GM18861 (cell line): ENCODE measurements around the gene ADH4.
"Not testable (repeated sequence)": the region's sequence is repeated elsewhere in the genome, so short reads cannot be mapped to it uniquely, and the experiment has no call there.

ENCODE experiments used
- ATAC-seq: cut with Tn5 transposase; IDR thresholded peaks from one replicate; pipeline ENCODE4 v1.9.1; 2021; ENCODE audit not compliant: unreplicated experiment

The ADH4 gene

GRCh38 chr4:99135541-99136162, 8.4 kb downstream of the ADH4 start:
- no peak for ATAC-seq

- ATAC-seq, result no peak
Observed at GRCh38 chr4:99134586-99134985, 9.5 kb downstream of the ADH4 start.

DNA sequence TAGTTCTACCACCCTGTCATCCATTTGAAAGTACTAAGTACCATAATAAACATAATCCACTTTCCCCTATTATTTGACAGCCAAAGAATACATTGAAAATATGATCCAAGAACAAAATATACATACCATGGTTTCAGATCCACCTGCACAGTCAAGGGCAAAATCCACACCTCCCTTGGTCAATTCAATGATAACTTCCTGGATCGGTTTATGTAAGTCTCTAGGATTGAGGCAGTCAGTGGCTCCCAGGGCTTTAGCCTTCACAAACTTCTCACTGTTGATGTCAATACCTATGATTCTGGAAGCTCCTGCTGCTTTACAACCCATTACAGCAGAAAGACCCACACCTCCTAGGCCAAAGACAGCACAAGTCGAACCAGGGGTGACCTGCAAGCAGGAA, 12.7 kb downstream of the ADH4 start:
- no peak for ATAC-seq

DNA sequence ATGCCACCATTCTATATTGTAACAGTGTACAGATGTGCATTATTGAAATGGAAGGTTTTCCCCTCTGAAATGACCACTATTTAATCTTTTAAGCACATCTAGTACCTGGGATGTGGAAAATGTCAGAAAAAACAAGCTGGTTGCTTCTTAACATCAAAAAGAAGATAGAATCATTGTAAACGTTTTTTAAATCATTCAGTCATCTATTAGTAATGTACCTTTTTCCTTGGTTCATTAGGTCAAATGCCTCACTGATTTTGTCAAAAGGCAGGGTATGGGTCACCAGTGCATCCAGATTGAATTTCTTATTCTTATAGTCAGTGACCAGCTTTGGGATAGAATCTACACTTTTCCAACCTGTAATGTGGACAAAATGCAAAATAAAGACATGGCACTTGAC, 17.7 kb downstream of the ADH4 start:
- ATAC-seq, result no peak

DNA sequence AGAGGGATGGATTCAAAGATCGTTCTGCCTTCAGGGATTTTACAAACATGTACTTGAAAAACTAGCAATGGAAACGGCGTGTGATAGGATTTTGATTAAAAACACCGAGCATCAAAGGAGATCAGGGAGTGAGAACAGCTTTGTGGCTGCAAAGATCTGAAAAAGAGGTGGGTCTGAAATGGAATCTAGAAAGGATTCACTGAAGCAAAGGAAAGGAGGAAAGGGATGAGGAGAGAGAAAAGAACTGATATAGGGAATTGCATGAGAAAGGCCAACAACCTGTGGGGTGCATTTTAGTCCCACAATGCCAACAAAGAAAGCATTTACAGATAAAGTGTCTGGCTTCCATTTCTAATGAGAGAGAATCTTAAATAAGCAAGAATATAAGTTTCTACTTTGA, 23.1 kb downstream of the ADH4 start:
- no peak for ATAC-seq

DNA sequence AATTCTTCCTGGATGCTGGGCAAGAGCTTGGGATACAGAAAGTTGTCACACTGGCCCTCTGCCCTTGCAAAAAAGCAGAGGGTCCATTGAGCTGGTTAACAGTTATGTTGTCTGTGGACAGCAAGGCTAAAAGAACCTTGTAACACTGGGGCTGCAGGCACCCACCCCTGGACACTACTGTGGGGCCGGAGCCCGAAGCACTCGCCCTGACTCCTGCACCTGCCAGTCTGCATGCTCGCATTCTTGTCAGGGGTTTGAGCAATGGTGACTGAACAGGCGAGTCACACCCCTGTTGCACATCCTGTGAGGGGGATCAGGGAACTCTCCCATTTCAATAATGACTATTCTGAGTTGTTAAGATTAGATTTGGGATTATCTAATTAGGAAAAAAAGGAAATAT, 23.6 kb downstream of the ADH4 start:
- ATAC-seq, result no peak

GRCh38 chr4:99117876-99118693, 26.0 kb downstream of the ADH4 start:
- no peak for ATAC-seq

GRCh38 chr4:99117122-99117841, 26.8 kb downstream of the ADH4 start:
- ATAC-seq, result not testable (repeated sequence)

DNA sequence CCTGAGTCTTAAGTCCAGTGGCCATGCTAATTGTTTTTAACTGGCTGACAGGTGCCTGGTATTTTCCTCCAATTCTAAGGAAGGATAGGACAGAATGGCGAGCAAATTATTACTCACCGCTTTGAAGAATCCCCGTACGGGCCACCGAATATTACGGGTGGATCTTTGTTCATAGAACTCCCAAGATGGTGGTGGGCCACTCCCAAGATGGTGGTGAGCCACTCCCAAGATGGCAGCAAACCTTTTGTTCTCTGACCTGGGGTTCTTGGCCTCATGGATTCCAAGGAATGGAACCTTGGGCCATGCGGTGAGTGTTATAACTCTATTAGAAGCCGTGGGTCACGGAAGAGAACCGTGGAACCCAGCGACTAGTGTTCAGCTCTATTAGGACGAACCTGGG, 34.8 kb downstream of the ADH4 start:
- ATAC-seq, result not testable (repeated sequence)

GRCh38 chr4:99104153-99104552, 39.9 kb downstream of the ADH4 start:
- no peak for ATAC-seq

- no peak for ATAC-seq
Observed at GRCh38 chr4:99103166-99103565, 40.9 kb downstream of the ADH4 start.

DNA sequence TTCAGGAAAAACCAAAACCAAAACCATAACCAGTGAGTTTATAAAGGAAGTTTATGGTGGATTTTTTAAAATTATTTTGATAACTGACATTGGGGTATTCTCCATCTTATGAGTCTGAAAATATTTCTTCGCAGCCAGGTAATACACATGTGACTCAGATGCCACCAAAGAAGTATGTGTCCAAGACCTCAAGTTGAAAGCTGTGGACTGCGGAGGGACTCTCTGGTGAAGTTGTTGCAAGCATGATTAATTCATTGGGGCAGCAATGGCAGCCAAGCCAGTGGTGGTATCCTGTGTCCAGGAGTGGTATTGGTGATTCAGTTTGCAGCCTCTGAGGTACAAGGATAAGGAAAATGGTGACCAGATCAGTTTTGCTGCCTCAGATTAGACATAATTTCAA, 41.5 kb downstream of the ADH4 start:
- ATAC-seq, result no peak

DNA sequence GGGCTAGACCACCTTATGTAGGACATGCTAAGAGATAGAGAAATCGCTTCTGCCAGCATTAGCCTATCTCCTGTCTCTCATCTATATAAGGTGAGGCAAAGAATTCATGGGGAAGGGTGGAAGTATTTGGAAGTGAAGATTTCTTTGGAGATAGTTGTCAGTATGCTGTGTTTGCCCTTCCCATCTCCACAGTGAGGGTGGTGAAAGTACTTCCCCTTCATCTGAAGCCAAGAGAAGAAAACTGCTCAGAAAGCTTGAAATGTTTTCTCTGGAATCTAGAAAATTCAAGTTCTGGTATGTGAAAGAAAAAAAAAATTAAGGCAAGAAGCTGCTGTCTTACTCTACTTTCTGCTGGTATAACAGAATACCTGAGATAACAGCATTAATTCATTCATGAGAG, 43.2 kb downstream of the ADH4 start:
- ATAC-seq, result no peak

DNA sequence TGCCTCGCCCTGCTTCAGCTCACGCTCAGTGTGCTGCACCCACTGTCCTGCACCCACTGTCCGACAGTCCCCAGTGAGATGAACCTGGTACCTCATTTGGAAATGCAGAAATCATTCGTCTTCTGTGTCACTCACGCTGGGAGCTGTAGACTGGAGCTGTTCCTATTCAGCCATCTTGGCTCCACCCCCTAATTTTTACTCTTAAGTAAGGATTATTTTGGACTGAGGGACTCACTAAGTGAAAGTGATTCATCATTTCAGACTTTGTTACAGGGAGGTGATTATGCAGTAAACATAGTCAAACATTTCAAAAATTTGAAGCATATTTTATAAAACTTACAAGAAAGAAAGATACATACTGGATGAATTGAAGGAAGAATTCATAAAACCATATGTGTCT, 44.3 kb downstream of the ADH4 start:
- ATAC-seq, result not testable (repeated sequence)

GRCh38 chr4:99099311-99099710, 44.8 kb downstream of the ADH4 start:
- ATAC-seq, result no peak

DNA sequence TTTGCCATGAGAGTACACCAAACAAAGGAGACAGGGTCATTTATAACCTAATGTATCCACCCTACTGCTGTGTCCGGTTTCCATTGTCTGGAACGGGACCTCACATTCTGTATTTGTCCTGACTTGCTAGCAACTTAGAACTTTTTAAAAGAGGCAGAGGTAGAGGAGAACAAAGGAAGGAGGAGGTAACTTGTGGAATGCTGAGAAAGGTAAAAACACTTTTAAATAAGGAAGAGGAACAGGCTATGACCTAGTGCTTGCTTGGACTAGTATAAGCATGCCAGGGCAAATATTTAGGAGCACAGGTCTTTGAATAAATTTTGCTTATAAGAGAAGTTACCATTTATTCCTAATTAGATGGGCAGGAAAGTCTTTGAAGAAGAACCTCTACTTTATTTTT, 52.3 kb downstream of the ADH4 start:
- not testable (repeated sequence) for ATAC-seq

GRCh38 chr4:99091216-99091575, 52.9 kb downstream of the ADH4 start:
- ATAC-seq, result no peak

- ATAC-seq, result no peak
Observed at GRCh38 chr4:99090481-99091215, 53.4 kb downstream of the ADH4 start.

DNA sequence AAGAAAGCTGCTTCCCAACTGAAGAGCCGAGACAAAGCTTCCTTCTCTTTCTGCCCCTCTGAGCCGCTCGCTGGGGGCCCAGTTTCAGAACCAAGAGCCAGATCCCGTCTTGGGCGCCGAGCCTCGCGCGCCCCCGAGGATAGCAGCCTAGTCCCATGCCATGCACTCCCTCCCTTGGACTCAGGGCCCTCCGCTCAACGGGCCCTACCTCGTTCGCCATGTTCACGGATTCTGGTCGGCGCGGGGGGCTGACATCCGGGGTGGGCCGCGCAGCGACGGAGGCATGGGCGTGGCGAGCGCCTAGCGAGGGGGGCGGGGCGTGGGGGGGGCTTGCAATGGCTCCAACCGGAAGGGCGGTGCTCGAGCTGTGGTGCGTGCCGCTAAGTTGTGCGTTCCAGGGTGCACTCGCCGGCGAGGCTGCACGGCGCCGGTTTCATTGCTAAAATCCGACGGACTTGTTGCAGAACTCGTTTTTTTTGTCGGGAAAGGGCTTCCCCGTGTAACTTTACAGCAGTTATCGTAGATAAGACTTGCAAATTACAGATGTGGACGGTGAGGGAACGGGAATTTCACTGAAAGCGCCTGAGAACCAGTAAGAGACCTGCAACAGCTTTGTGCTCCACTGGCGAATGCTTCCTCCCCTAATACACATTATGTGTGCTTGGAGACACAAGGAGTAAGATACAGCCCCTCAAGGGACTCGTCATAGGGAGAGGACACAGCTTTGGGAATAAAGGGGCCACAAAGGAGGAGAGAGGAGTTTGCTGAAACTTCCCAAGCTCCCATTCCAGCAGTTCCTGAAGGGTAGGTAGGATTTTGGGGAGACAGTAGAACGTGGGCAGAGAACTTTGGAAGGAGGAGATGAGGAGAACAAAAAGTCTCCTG, 55.4 kb downstream of the ADH4 start, which contains the start of gene ADH5:
Gene ADH5 (minus strand): TSS at position 308 of the 885 bp plus-strand sequence. CDS start 88 bp downstream, at position 220.
- ATAC-seq, result peak; percentile 83

DNA sequence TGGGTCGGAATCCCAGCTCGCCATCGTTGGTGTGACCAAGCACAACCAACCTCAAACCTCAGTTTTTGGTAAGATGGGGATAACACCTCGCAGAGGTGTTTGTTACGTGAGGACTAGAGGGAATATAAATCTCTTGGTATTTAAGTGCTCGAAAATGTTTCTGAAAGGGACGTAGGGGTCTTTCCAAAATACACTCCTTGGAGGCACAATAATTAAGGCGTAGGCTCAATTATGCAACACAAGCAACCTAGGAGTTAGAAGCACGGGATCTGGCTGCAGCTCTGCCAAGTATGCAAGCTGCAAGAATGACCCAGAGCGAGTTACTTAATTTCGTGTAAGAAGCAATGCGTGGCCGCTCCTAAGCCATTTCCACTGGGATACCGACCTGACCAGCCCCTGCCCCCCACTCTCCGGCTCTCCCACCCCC, 56.1 kb downstream of the ADH4 start:
- ATAC-seq, result peak; percentile 27
